Vagina (tissue), 1 donor: ENCODE results near the gene PAM16. TPM values are rescaled to one million over a fixed set of nuclear protein-coding genes. Genes with fewer than 3 reads are reported as not detected.

Experiments
- total RNA-seq: library from RNA; depleted of rRNA; stranded (reverse); fragments of >200 nt; gene quantifications from one replicate; pipeline ENCODE4 v1.2.3, GENCODE V29; 2016

The PAM16 gene
- total RNA-seq, 1 donor from 2014 or later = 76.1 TPM

Other genes starting within 250 kb of the PAM16 start
- gene ADCY9, start 234.9 kb downstream of the PAM16 start, total RNA-seq = 16.9 TPM
- 1.5 TPM for gene SRL, start 109.2 kb downstream of the PAM16 start, total RNA-seq
- gene TFAP4, start 78.3 kb downstream of the PAM16 start, total RNA-seq = 6.9 TPM
- 6.9 TPM for gene GLIS2, start 35.3 kb downstream of the PAM16 start, total RNA-seq
- 37.6 TPM for gene VASN, start 20.5 kb upstream of the PAM16 start, total RNA-seq
- 30.9 TPM for gene CORO7, start 65.3 kb upstream of the PAM16 start, total RNA-seq
- 33.6 TPM for gene DNAJA3, start 74.5 kb upstream of the PAM16 start, total RNA-seq
- gene NMRAL1, start 123.3 kb upstream of the PAM16 start, total RNA-seq = 35.6 TPM
- gene HMOX2, start 125.1 kb upstream of the PAM16 start, total RNA-seq = 52.8 TPM
- 13.3 TPM for gene CDIP1, start 187.5 kb upstream of the PAM16 start, total RNA-seq
- gene C16orf96, start 205.0 kb upstream of the PAM16 start, total RNA-seq = not detected